Measurements from ENCODE around the gene MIOS. TPM values are rescaled to one million over a fixed set of nuclear protein-coding genes. Genes with fewer than 3 reads are reported as not detected.

The MIOS gene
- total RNA-seq, 1 donor from 2014 or later, result 64.9 TPM

DNA sequence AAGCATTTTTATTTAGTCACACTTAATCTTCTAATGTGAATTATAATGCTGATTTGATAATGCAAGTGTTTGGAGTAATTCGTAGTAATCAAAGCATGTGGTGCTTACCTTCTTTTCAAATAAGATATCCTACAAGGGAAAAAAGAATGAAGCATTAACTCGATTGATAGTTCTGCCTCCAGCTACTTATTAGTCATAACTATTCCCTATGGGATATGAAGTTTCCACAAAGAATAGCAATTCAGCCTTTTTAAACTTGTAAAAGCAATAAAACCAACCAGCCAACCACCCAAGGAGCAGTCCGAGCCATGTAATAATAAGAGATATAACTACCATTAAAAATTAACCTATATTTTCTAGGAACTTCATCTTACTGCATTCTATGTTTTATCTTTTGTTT, 42.6 kb upstream of the MIOS start:
- H3K4me3 ChIP-seq (ENCODE audit: low read depth, low read length), result no peak overlapping the region
- DNase-seq (ENCODE audit: low read depth), result no peak
- TF ChIP-seq, protein P1, sequence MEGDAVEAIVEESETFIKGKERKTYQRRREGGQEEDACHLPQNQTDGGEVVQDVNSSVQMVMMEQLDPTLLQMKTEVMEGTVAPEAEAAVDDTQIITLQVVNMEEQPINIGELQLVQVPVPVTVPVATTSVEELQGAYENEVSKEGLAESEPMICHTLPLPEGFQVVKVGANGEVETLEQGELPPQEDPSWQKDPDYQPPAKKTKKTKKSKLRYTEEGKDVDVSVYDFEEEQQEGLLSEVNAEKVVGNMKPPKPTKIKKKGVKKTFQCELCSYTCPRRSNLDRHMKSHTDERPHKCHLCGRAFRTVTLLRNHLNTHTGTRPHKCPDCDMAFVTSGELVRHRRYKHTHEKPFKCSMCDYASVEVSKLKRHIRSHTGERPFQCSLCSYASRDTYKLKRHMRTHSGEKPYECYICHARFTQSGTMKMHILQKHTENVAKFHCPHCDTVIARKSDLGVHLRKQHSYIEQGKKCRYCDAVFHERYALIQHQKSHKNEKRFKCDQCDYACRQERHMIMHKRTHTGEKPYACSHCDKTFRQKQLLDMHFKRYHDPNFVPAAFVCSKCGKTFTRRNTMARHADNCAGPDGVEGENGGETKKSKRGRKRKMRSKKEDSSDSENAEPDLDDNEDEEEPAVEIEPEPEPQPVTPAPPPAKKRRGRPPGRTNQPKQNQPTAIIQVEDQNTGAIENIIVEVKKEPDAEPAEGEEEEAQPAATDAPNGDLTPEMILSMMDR (conservative IDR thresholded peaks at IDR 0.05; ENCODE audit: low read depth, low read length), result no peak

DNA sequence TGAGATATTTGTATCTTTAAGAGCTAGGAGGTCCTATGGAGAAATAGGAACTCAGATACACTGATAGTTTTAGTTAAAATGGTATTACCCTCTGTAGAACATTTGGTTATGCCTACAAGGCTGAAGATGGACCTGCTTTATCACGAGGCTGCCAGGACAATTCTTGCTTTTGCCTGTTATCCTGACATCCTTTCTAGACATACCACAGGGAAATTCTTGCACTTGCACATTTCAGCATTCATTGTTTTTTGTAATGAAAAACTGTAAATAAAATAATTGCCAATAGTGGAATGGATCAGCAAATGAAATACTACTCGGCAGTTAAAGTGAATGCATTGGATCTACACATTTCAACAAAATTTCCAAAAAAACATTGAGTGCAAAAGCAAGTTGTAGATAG, 40.7 kb upstream of the MIOS start:
- DNase-seq (ENCODE audit: low read depth), result no peak
- TF ChIP-seq, protein P1 (conservative IDR thresholded peaks at IDR 0.05; ENCODE audit: low read depth, low read length), result no peak
- H3K4me3 ChIP-seq (ENCODE audit: low read depth, low read length), result no peak overlapping the region

DNA sequence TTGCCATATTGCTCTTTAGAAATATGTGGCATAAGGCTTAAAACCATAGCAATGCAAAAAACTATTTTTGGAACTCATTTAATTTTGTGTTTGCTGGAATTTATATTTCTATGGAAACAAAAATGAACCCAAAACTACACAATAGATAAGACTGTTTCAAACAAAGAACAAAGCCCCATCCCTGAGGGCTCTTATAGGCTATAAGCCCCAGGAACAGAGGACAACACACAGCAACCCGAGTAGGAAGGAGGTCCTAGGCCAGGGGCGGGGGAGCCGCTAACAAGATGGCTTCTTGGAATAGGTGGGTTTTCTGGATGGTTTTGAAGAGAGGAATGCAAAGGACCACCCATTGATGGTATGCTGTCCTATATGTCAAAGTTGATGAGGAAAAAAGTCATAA, 39.6 kb upstream of the MIOS start:
- no peak overlapping the region for H3K4me3 ChIP-seq (ENCODE audit: low read depth, low read length)
- DNase-seq (ENCODE audit: low read depth), result no peak
- TF ChIP-seq, protein P1 (conservative IDR thresholded peaks at IDR 0.05; ENCODE audit: low read depth, low read length), result no peak

DNA sequence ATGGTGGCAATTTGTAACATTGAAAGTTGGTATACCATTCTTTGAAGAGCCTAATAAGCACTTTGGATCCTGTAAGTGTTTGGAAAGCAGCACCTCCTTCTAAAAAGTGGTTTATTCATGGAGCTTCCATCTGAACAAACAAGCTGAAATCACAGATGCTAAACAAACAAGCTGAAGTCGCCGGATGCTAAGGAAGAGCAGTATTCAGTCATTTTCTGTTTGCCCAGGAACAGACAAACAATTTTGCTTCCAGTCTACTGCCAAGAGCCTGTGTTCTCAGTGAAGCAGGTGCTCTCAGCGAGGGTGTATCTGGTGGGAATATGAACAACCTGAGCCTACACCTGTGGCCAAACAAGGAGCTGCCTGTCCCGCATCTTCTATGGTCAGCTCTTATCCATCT, 37.4 kb upstream of the MIOS start:
- DNase-seq (ENCODE audit: low read depth), result no peak
- H3K4me3 ChIP-seq (ENCODE audit: low read depth, low read length), result no peak overlapping the region
- TF ChIP-seq, protein P1 (conservative IDR thresholded peaks at IDR 0.05; ENCODE audit: low read depth, low read length), result no peak

DNA sequence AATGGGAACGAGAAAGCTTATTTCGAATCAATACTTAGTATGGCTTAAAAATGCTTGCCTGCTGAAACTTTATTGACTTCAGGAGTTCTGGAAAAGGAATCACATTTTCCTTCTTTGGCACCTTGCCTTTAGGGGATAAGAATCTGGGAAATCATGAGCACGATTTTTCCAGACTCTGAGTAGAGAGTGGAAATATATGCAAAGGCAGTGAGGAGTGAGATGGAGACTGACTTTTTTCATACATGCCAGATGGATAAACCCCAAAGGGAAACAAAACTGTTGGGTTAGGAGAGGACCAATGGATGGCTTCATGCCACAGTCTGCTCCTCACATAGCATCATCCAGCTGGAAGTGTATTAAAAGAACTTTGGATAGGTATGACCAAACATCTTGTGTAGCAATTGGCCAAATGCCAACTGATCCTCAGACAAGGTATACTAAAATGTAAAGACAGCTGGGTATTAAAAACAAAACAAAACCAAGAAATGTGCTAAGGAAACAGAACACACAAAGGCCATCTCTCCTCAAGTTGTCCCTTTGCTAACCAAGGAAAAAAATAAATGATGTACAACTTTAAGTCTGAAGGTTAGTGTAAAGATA, 32.8 kb upstream of the MIOS start:
- TF ChIP-seq, protein P1 (conservative IDR thresholded peaks at IDR 0.05; ENCODE audit: low read depth, low read length), result no peak
- no peak for DNase-seq (ENCODE audit: low read depth)
- H3K4me3 ChIP-seq (ENCODE audit: low read depth, low read length), result no peak overlapping the region

DNA sequence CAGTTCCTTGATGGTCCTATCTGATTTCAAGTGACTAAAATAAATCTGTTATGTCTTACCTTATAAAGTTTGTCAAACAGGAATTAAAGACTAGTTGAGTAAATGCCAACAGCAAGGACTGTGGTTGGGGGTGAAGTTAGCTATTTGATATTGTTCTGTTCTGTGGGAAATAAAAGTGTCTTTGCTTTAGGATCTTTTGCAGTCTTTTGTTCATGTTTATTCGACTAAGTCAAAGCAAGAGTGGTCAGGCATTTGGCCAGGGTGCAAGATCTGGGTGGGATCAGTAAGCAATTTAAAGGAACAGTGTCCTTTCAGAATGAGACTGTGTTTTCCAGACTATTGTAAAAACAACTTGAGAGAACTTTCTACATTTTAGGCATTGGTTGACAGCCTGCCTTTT, 31.0 kb upstream of the MIOS start, which contains the start of gene COL28A1:
COL28A1 (minus strand) TSS at position 183 of the 400 bp plus-strand sequence. CDS start 2,998 bp downstream, outside the sequence.
- H3K4me3 ChIP-seq (ENCODE audit: low read depth, low read length), result no peak within 1 kb of the TSS
- no peak for DNase-seq (ENCODE audit: low read depth)
- TF ChIP-seq, protein P1 (conservative IDR thresholded peaks at IDR 0.05; ENCODE audit: low read depth, low read length), result no peak

DNA sequence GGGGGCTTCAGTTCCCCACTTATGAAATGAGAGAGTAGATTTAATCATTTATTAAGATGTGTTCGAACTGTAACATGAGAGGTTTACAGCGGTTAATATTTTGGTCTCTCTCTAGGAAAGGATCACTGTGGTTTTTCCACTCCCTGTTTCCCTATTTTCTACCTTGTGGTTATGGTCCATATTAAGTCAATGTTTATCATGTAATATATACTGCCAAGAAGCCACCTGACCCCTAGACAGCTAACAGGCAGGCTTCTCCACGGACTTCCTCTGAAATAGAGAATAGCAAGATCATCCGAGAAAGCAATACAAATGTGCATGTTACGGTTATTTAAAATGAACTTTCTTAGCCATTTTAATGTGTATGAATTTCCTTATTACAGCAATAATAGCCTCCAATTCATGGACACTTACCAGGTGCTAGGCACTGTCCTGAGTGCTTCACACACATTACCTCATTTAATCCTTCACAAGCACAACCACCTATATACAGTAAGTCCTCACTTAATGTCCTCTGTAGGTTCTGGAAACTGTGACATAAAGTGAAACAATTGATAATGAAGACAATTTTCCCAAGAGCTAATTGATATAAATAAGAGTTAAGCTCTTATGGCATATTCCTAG, 30.2 kb upstream of the MIOS start:
- TF ChIP-seq, protein P1 (conservative IDR thresholded peaks at IDR 0.05; ENCODE audit: low read depth, low read length), result no peak
- no peak for DNase-seq (ENCODE audit: low read depth)

More for the DNA sequence above, 30.2 kb upstream of the MIOS start:
- no peak overlapping the region for H3K4me3 ChIP-seq (ENCODE audit: low read depth, low read length)
